Anterior cingulate cortex (tissue), 58 donors: ENCODE measurements around the gene ANXA4.

Experiments
- DNase-seq, 58 donors: peaks; one replicate each; lab custom pipeline; 2025; lab: John Stamatoyannopoulos, UW

ANXA4 gene

DNA sequence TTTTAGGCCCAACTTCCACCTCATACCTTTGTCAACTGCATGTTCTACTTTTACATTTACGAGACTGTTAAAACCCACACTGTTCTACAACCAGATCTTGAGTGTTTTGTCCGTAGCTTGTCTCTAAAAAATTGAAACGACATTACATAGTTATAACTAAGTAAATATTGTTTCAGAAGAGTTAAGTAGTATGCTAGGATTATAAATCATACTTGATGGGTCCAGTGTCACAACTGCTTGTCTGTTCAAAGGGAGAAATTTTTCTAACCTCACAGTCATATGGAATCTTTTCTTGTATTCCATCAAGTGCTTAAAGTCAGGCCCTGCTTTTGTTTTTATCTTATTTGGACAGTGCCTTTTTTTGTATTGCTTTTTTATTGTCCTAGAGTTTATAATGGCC lies 91.8 kb downstream of the ANXA4 start:
- no peak for DNase-seq

DNA sequence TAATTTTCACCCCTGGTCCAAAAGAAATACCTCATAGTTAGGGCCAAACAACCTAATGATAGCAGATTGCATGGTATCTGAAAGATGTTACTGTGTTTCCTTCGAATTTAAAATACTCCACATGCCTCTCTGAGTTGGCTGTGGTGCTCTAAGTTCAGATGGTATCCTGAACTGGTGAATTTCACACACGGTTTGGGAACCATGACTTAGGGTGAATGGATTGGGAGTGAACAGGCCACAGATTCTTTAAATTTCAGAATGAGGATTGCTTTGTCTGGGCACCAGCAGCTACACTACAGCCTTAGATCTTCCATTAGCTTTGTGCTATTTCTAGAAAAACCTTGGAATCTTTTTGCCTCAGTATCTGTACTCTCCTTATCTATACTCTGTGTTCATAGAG lies 93.7 kb downstream of the ANXA4 start:
- no peak for DNase-seq

DNA sequence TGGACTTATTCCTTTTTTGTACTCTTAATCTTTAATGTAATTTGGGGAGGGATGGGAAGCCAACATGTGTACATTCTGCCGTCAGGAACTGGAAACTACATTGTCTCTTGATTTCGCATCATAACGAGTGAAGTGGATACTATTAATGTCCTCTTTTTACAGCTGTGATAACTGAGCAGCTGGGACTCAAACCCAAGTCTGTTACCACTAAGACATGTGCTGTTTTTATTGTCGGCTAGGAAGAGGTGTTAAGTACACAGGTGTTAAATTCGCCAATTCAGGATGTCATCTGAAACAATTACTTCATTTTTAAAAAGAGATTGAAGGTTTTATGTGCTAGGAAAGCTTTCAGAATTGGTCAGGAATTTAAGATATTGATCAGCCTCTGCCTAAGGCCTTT lies 94.4 kb downstream of the ANXA4 start:
- no peak for DNase-seq

DNA sequence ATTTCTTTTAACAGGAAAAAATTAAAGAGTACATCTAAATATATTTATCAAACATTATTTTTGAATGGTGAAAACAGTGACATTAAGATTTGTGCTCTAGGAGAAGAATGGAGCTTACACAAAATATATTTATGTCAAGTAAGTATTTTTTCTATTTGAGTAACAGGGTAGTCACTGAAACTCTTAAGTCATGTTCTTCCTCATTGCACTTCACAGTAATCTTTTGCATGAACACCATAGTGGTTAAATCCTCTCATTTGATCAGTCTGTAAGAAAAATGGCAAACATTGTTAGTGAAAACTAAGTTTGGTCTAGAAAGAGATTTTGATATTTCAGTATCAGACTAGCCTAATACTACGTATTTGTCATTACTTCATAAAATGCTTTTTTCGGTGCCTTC lies 95.6 kb downstream of the ANXA4 start:
- DNase-seq: no peak

DNA sequence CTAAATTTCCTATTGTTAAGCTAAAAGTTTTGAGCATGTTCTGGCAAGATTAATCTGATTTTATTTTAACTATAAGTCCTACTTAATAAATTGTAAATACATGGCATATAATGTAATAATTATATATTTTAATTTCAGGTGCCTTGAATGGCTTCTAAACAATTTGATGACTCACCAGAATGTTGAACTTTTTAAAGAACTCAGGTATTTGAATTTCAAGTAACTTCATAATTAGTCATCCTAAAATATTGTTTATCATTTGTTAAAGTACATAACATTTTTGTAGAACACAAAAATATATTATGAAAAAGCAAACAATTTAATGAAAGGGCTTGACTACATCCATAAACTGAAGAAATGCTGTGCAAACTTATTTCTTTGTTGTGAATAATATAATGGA lies 102.1 kb downstream of the ANXA4 start:
- DNase-seq: no peak

DNA sequence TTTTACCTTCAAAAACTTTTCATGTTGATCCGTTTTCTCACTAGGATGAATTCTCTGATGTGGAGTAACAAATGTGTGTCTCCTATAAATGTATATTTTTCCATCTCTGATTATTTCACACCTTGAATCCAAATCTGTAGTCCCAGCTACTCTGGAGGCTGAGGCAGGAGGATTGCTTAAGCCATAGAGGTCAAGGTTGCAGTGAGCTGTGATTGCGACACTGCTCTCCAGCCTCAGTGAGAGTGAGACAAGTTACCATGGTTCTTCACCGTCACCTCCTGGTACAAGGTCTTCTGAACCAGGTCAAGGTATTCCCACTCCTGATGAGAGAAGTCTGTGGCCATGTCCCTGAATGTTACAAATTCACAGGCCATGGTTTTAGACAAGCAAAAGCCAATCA lies 102.6 kb downstream of the ANXA4 start:
- DNase-seq: no peak

DNA sequence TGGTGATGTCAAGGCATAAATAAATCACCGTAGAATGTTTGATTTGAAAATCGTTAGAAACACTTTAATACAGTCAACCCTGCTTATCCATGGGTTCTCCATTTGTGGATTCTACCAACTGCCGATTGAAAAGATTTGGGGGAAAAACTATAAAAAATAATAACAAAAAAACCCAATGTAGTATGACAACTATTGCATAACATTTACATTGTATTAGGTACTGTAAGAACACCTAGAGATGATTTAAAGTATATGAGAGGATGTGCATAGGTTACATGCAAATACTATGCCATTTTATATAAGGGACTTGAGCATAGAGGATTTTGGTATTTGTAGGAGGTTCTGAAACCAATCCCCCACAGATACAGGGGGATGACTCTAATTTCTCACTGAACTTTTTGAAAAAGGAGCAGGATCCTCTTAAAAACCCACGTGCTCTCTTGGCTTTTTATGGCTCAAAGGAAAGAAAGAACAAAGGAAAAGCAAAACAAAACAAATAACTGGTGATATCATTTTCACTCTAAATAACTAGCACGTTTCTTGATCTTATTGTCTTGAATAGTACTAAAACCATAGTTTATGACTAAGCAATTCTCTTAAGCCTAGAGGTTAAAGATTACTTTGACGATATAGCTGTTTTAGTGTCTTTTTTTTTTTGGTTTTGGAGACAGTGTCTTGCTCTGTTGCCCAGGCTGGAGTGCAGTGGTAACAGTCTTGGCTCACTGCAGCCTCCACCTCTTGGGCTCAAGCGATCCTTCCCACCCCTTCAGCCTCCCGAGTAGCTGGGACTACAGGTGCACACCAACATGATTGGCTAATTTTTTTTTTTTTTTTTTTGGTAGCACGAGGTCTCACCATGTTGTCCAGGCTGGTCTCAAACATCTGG lies 104.5 kb downstream of the ANXA4 start:
- no peak for DNase-seq

DNA sequence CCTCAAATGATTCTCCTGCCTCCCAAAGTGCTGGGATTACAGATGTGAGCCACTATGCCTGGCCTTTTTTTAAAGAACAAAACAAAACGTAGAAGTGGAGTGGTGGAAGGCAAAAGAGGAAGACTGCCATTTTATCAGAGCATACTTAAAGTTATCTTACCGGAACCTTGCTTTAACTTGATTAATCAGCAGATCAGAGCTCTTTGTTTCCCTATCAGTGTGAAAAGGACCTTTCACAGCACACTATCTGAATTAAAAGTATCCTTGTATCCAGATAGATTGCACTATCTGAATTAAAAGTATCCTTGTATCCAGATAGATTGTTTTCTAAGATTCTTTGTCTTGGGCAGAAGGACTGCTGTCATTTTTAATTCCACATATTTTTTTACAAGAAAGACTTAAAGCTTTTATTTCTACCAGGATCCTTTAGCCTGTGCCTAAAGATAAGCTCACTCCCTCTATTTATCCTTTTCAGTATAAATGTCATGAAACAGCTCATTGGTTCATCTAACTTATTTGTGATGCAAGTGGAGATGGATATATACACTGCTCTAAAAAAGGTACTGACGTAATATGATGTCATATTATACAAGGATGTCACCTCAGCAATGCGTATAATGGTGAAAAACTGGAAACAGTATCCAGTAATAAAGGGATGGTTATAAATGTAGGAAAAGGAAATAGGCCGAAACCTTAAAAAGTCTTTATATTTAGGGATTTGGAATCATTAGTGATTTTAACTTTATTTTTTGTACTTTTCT lies 105.3 kb downstream of the ANXA4 start:
- DNase-seq: no peak

DNA sequence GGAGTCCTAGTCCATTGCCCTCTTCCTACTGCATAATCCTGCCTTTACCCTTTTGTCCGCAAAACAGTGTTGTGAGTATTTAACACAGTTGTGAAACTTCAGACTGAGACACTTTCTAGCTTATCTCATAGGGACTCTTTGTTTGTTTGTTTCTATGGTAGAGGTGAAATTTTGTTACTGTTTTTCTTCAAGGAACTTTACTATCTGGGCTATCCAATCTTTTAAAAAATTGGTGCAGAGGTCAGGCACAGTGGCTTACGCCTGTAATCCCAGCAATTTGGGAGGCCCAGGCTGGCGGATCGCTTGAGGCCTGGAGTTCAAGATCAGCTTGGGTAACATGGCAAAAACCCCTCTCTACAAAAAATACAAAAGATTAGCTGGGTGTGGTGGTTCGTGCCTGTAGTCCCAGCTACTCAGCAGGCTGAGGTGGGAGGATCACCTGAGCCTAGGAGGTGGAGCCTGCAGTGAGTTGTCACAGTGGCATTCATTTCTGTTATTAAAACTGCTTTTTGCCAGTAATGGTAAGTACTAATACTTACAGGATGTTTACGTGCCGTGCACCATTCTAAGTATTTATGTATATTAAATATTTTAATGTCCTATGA lies 106.4 kb downstream of the ANXA4 start:
- DNase-seq: no peak

DNA sequence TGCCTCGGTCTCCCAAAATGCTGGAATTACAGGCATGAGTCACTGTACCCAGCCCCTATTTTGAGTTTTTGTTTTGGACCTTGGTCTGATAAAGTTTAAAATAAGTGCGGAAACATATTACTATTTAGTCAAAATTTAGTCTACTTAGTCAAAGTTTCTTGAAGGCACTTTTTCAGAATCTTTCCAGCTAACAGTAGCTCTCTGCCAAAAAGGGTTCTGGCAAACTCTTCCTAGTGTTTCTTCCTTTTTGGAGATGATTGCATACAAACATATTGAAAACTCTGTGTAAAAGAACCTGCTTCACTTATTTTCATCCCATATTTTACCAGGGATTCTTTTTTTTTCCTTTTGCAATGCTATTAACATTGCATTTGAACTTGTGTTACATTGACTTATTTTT lies 116.3 kb downstream of the ANXA4 start:
- no peak for DNase-seq

DNA sequence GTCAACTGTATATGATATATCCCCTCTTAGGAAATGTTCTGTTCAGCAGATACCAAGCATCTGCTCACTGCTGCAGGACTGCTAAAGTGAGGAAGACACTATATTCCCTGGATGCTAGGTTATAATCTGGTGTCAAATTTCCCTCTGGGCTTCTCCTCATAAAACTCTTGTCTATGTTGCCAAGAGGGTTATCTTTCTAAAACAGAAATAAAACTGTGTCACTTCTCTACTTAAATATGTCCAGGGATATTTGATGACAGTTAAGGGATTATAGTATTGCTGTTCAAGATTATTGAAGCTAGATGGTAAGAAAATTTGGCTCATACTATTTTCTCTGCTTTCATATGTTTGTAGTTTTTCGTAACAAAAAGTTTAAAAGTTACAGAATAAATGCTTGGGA lies 121.4 kb downstream of the ANXA4 start:
- no peak for DNase-seq
